Measurements from ENCODE around the gene TMEM175. TPM values are rescaled to one million over a fixed set of nuclear protein-coding genes. Genes with fewer than 3 reads are reported as not detected.

TMEM175 gene
- 5.6 and 13.8 TPM in 2 replicates for total RNA-seq (ENCODE audit: low replicate concordance)

GRCh38 chr4:931960-932712, at the start of gene TMEM175, which contains the start of gene GAK:
Gene TMEM175 (plus strand): TSS chr4:932460. CDS start chr4:947740, 15,280 bp downstream.
Gene GAK (minus strand): TSS chr4:932316. CDS start chr4:932187, 129 bp downstream.
- no peak for TF ChIP-seq CTCF (IDR thresholded peaks at IDR 0.05; ENCODE audit: insufficient read depth, low read length)
- DNase-seq (ENCODE audit: low read depth), result peak; percentile 93
- H3K4me3 ChIP-seq (ENCODE audit: low read depth, low read length), result peak within 1 kb of the TSS; percentile 99

GRCh38 chr4:882646-883045, 49.6 kb upstream of the TMEM175 start:
- H3K4me3 ChIP-seq (ENCODE audit: low read depth, low read length), result no peak overlapping the region
- no peak for TF ChIP-seq CTCF (IDR thresholded peaks at IDR 0.05; ENCODE audit: insufficient read depth, low read length)
- DNase-seq (ENCODE audit: low read depth), result no peak

DNA sequence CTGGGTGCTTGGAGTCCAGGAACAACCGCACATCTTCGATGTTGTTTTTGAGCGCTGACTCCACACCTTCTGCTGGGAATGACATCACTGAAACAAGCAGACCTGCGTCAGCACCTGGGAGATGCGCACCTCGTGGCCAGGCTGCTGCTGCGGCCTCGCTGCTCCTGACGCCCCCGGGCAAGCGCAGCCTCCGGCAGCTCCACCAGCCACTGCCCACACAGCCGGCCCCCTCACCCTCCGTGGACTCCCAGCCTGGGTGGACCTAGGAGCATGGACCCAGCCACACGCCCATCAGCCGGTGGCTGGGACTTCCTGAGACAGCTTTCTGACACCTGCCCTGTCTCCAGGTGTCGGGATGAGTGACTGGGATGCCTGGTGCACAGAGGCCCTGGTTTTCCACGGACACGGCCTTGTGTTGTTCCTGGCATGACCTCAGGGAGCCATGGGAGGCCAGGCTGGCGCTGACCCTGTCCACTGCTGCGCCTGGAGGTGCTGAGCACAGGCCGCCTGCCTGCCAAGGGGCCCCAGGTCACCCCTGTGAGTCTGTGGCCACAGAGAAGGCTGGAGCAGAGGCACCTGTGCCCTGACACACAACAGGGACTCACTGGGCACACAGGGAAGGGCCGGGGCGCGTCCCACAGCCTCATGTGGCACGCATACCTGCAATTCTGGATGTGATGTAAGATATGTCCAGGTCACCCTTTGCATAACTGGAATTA, 48.7 kb upstream of the TMEM175 start:
- no peak for DNase-seq (ENCODE audit: low read depth)
- no peak overlapping the region for H3K4me3 ChIP-seq (ENCODE audit: low read depth, low read length)
- TF ChIP-seq CTCF (IDR thresholded peaks at IDR 0.05; ENCODE audit: insufficient read depth, low read length), result no peak

- TF ChIP-seq CTCF (IDR thresholded peaks at IDR 0.05; ENCODE audit: insufficient read depth, low read length), result no peak
These were observed 48.0 kb upstream of the TMEM175 start for GRCh38 chr4:884259-884658.

DNA sequence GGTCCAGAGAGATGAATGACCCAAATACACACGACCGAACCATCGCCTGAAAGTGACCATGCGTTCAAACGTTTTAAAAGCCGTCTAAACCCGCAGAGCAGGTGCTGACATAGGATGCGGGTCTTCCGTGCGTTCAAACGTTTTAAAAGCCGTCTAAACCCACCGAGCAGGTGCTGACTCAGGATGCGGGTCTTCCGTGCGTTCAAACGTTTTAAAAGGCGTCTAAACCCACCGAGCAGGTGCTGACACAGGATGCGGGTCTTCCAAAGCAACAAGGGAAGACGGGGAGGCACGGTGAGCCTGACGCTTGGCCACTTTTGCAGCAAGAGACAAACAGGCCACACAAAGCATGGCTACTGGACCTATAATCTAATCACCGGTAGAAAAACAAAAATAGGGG, 47.4 kb upstream of the TMEM175 start:
- DNase-seq (ENCODE audit: low read depth), result no peak
- no peak for TF ChIP-seq CTCF (IDR thresholded peaks at IDR 0.05; ENCODE audit: insufficient read depth, low read length)
- no peak overlapping the region for H3K4me3 ChIP-seq (ENCODE audit: low read depth, low read length)

More at GRCh38 chr4:884259-884658, 48.0 kb upstream of the TMEM175 start:
- no peak overlapping the region for H3K4me3 ChIP-seq (ENCODE audit: low read depth, low read length)
- DNase-seq (ENCODE audit: low read depth), result no peak

GRCh38 chr4:885353-885752, 46.9 kb upstream of the TMEM175 start:
- no peak for DNase-seq (ENCODE audit: low read depth)
- TF ChIP-seq CTCF (IDR thresholded peaks at IDR 0.05; ENCODE audit: insufficient read depth, low read length), result no peak
- no peak overlapping the region for H3K4me3 ChIP-seq (ENCODE audit: low read depth, low read length)

Data from fibroblast of the aortic adventitia (primary cell).